ENCODE data around the gene PAX2. TPM values are rescaled to one million over a fixed set of nuclear protein-coding genes. Genes with fewer than 3 reads are reported as not detected.
A peak's percentile ranks its signal among the peaks of the same experiment; 100 is the strongest.

The PAX2 gene
- total RNA-seq, 4 donors from 2014 or later: not detected

DNA sequence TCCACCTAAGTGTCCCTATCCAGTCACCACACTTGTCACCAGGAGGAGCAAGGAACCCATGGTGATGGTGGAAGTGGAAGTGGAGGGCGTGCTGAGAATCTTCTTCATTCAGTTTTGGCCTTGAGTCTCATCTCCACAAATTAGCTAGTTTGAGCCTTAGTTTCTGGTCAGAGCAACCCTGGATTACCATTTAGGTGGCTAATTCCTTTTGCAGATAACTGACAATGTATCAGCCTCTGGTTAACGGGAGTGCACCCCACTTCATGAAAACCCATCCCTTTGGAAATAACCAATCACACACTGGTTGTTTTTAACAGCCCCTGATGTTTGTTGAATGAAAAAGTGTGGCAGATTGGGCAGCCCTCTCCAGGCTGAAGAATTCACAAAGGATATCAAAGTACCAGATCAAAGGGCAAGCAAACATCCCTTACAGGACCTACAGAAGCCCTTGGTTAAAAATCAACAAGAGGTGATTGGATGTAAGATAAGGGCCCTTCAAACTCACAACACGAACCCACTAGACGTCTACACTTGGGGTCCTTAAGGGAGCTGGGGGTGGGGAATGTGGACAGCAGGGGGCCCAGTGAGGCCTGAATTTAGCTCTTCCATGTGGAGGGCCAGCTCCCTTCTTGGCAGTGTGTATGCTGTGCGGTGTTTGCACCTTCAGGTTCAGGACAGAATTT is 130.2 kb downstream of the PAX2 start:
- peaks cover 0 to 82% (median 0%) of the 10 kb centered on the region in 4 donors for H3K27me3 ChIP-seq
- H3K36me3 ChIP-seq: no peaks in the 10 kb centered on the region
- no peaks in the 10 kb centered on the region for H3K9me3 ChIP-seq
- TF ChIP-seq POLR2A (IDR thresholded peaks at IDR 0.05): no peak
- TF ChIP-seq, protein P1, sequence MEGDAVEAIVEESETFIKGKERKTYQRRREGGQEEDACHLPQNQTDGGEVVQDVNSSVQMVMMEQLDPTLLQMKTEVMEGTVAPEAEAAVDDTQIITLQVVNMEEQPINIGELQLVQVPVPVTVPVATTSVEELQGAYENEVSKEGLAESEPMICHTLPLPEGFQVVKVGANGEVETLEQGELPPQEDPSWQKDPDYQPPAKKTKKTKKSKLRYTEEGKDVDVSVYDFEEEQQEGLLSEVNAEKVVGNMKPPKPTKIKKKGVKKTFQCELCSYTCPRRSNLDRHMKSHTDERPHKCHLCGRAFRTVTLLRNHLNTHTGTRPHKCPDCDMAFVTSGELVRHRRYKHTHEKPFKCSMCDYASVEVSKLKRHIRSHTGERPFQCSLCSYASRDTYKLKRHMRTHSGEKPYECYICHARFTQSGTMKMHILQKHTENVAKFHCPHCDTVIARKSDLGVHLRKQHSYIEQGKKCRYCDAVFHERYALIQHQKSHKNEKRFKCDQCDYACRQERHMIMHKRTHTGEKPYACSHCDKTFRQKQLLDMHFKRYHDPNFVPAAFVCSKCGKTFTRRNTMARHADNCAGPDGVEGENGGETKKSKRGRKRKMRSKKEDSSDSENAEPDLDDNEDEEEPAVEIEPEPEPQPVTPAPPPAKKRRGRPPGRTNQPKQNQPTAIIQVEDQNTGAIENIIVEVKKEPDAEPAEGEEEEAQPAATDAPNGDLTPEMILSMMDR (IDR thresholded peaks at IDR 0.05): no peak
- intact Hi-C loops (cut with DNase I): no loop called here
- no peak overlapping the region for H3K4me3 ChIP-seq
- DNase-seq: no peak
- 72 to 78% methylated on average over 5 of the region's 5 CpGs for WGBS, 2 donors
- no peak overlapping the region for H3K27ac ChIP-seq
- no peaks in the 10 kb centered on the region for H3K4me1 ChIP-seq

GRCh38 chr10:100876585-100877460 is 131.4 kb downstream of the PAX2 start:
- H3K36me3 ChIP-seq: no peaks in the 10 kb centered on the region
- H3K9me3 ChIP-seq: no peaks in the 10 kb centered on the region
- H3K27ac ChIP-seq: no peak overlapping the region
- no peak for DNase-seq
- WGBS, 2 donors: 41 to 51% methylated on average over 21 of the region's 24 CpGs
- peaks cover 0 to 85% (median 0%) of the 10 kb centered on the region in 4 donors for H3K27me3 ChIP-seq
- peaks cover 0 to 3% (median 0%) of the 10 kb centered on the region in 3 donors for H3K4me1 ChIP-seq
- H3K4me3 ChIP-seq: no peak overlapping the region
- intact Hi-C loops (cut with DNase I): no loop called here
- TF ChIP-seq POLR2A (IDR thresholded peaks at IDR 0.05): no peak
- TF ChIP-seq, protein P1 (IDR thresholded peaks at IDR 0.05): no peak

DNA sequence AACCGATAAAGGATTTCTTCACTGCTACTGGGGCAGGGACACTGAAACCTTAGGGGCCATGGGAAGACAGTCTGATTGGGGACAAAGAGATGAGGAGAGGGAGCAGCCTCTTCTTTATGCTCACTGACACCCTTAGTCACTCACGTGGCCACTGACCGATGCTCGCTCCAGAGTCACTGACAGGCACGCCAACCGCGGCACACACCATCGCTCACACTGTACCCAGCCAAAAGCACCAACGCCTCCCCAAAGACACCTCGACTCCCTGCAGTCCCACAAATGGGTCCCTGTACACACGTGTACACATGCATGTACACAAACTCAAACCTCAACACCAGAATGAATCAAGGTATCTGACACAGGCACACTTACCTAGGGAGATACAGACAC is 132.1 kb downstream of the PAX2 start:
- TF ChIP-seq, protein P1 (IDR thresholded peaks at IDR 0.05): no peak
- no peak for TF ChIP-seq POLR2A (IDR thresholded peaks at IDR 0.05)
- Histone ChIP-seq H3K9me3 (no peaks in the 10 kb centered on the region), H3K27me3 (peaks cover 0 to 80% (median 0%) of the 10 kb centered on the region in 4 donors), H3K4me1 (peaks cover 0 to 9% (median 5%) of the 10 kb centered on the region in 3 donors), H3K27ac (no peak overlapping the region), H3K36me3 (no peaks in the 10 kb centered on the region), H3K4me3 (no peak overlapping the region)
- WGBS, 2 donors: 80 to 84% methylated on average over 5 to 8 of the region's 11 CpGs
- intact Hi-C loops (cut with DNase I): no loop called here
- DNase-seq: no peak

GRCh38 chr10:100878291-100878910 is 133.0 kb downstream of the PAX2 start:
- Histone ChIP-seq H3K36me3 (no peaks in the 10 kb centered on the region), H3K4me3 (no peak overlapping the region), H3K4me1 (peaks cover 0 to 18% (median 5%) of the 10 kb centered on the region in 3 donors), H3K27me3 (peaks cover 0 to 70% (median 0%) of the 10 kb centered on the region in 4 donors), H3K27ac (no peak overlapping the region), H3K9me3 (no peaks in the 10 kb centered on the region)
- 11 to 24% methylated on average over 3 to 4 of the region's 5 CpGs for WGBS, 2 donors
- no peak for DNase-seq
- intact Hi-C loops (cut with DNase I): no loop called here
- TF ChIP-seq, protein P1 (IDR thresholded peaks at IDR 0.05): peak in 5 of 6 experiments; percentile 35 to 64 (median 42)
- no peak for TF ChIP-seq POLR2A (IDR thresholded peaks at IDR 0.05)

Other genes starting within 250 kb of the PAX2 start
- 1 to 10 TPM in 3 of 4 donors, under 1 TPM in 1; 0.85 to 7.1 (median 2.5) TPM for gene SEC31B, start 225.7 kb upstream of the PAX2 start, total RNA-seq
- gene NDUFB8, start 215.7 kb upstream of the PAX2 start, total RNA-seq: 100 to 1,000 TPM; 160 to 215 (median 187) TPM
- 10 to 100 TPM in 3 of 4 donors, 1 to 10 TPM in 1; 8.6 to 13.2 (median 11.6) TPM for gene HIF1AN, start 209.6 kb upstream of the PAX2 start, total RNA-seq
- 10 to 100 TPM; 12.1 to 24.8 (median 13.5) TPM for gene SLF2, start 167.4 kb downstream of the PAX2 start, total RNA-seq
- gene SEMA4G, start 223.9 kb downstream of the PAX2 start, total RNA-seq: 1 to 10 TPM in 3 of 4 donors, under 1 TPM in 1; 0.44 to 4.1 (median 1.3) TPM
- 10 to 100 TPM; 52.7 to 71.9 (median 60.7) TPM for gene MRPL43, start 241.9 kb downstream of the PAX2 start, total RNA-seq
- 10 to 100 TPM in 1 of 4 donors, 1 to 10 TPM in 3; 5.0 to 13.9 (median 6.5) TPM for gene TWNK, start 242.0 kb downstream of the PAX2 start, total RNA-seq

Data from esophagus squamous epithelium (tissue), 5 donors.